Liver (tissue), 10 donors: ENCODE measurements around the gene CHM. TPM values are rescaled to one million over a fixed set of nuclear protein-coding genes. Genes with fewer than 3 reads are reported as not detected.

Experiments
- DNase-seq: peaks from one replicate; pipeline ENCODE4 v3.0.0-alpha.2; 2017; ENCODE audit warnings: low spot score
- H3K27ac ChIP-seq, 2 donors: one replicate each; pipeline ENCODE4 v1.7.0; 2013; ENCODE audit warnings: inconsistent platforms in 2 of 2, low read length in 2 of 2, control low read depth in 1 of 2, low read depth in 1 of 2, mild to moderate bottlenecking in 1 of 2
- H3K27me3 ChIP-seq, 4 donors: one replicate each; pipeline versions ENCODE4 v1.6.1 to v1.7.0; 2013; ENCODE audit warnings: low read length in 3 of 4, inconsistent platforms in 1 of 4, mild to moderate bottlenecking in 1 of 4, moderate library complexity in 1 of 4; ENCODE audit not compliant: control insufficient read depth in 4 of 4, insufficient read depth in 4 of 4
- H3K36me3 ChIP-seq, 4 donors: one replicate each; pipeline versions ENCODE4 v1.6.1 to v1.7.0; 2013; ENCODE audit warnings: low read length in 3 of 4, mild to moderate bottlenecking in 3 of 4, low read depth in 1 of 4, moderate library complexity in 1 of 4; ENCODE audit not compliant: control insufficient read depth in 4 of 4, insufficient read depth in 3 of 4
- H3K4me1 ChIP-seq, 4 donors: one replicate each; pipeline versions ENCODE4 v1.6.1 to v1.7.0; 2013; ENCODE audit warnings: low read length in 3 of 4, mild to moderate bottlenecking in 3 of 4, moderate library complexity in 1 of 4; ENCODE audit not compliant: control insufficient read depth in 4 of 4, insufficient read depth in 4 of 4
- H3K4me3 ChIP-seq, 3 donors: one replicate each; pipeline versions ENCODE4 v1.6.1 to v1.7.0; 2013; ENCODE audit warnings: low read length in 3 of 3, control low read depth in 1 of 3, low read depth in 1 of 3, mild to moderate bottlenecking in 1 of 3
- H3K9ac ChIP-seq, 2 donors: one replicate each; pipeline ENCODE4 v1.7.0; 2013; ENCODE audit warnings: low read length in 2 of 2, mild to moderate bottlenecking in 2 of 2, moderate library complexity in 2 of 2, control low read depth in 1 of 2, low read depth in 1 of 2
- H3K9me3 ChIP-seq, 4 donors: one replicate each; pipeline versions ENCODE4 v1.6.1 to v1.7.0; 2013; ENCODE audit warnings: low read length in 3 of 4; ENCODE audit not compliant: control insufficient read depth in 4 of 4
- EGR1 ChIP-seq, 2 donors: IDR thresholded peaks; 2 replicates each; pipeline ENCODE4 v1.6.1; 2016 to 2018; ENCODE audit warnings: antibody characterized with exemption in 2 of 2, low read depth in 2 of 2
- FOXA1 ChIP-seq: IDR thresholded peaks from 2 replicates; pipeline ENCODE4 v1.6.1; 2016; ENCODE audit warnings: antibody characterized with exemption
- FOXA2 ChIP-seq: IDR thresholded peaks from 2 replicates; pipeline ENCODE4 v1.6.1; 2016; ENCODE audit warnings: antibody characterized with exemption
- GABPA ChIP-seq, 2 donors: IDR thresholded peaks in 1 of 2; conservative IDR thresholded peaks in 1 of 2; 2 replicates each; pipeline ENCODE4 v1.6.1; 2016; ENCODE audit warnings: antibody characterized with exemption in 2 of 2, mild to moderate bottlenecking in 1 of 2, moderate library complexity in 1 of 2
- HNF4A ChIP-seq, 2 donors: conservative IDR thresholded peaks; 2 replicates each; pipeline ENCODE4 v1.6.1; 2016; ENCODE audit warnings: antibody characterized with exemption in 2 of 2, mild to moderate bottlenecking in 2 of 2
- HNF4G ChIP-seq: IDR thresholded peaks from 2 replicates; pipeline ENCODE4 v1.6.1; 2016; ENCODE audit warnings: antibody characterized with exemption
- JUND ChIP-seq, 2 donors: IDR thresholded peaks; 2 replicates each; pipeline ENCODE4 v1.6.1; 2016; ENCODE audit warnings: antibody characterized with exemption in 2 of 2
- NR2F2 ChIP-seq: IDR thresholded peaks from 2 replicates; pipeline ENCODE4 v1.6.1; 2016; ENCODE audit warnings: antibody characterized with exemption
- RAD21 ChIP-seq, 2 donors: IDR thresholded peaks; 2 replicates each; pipeline ENCODE4 v1.6.1; 2016; ENCODE audit warnings: antibody characterized with exemption in 2 of 2, mild to moderate bottlenecking in 2 of 2
- REST ChIP-seq: IDR thresholded peaks from 2 replicates; pipeline ENCODE4 v1.6.1; 2016; ENCODE audit warnings: antibody characterized with exemption, mild to moderate bottlenecking
- RXRA ChIP-seq, 2 donors: IDR thresholded peaks; 2 replicates each; pipeline ENCODE4 v1.6.1; 2017 to 2018; ENCODE audit warnings: antibody characterized with exemption in 2 of 2, mild to moderate bottlenecking in 1 of 2
- SP1 ChIP-seq: IDR thresholded peaks from 2 replicates; pipeline ENCODE4 v1.6.1; 2018; ENCODE audit warnings: antibody characterized with exemption, mild to moderate bottlenecking
- TAF1 ChIP-seq: conservative IDR thresholded peaks from 2 replicates; pipeline ENCODE4 v1.6.1; 2016; ENCODE audit warnings: antibody characterized with exemption, mild to moderate bottlenecking
- YY1 ChIP-seq: IDR thresholded peaks from 2 replicates; pipeline ENCODE4 v1.6.1; 2016; ENCODE audit warnings: antibody characterized with exemption, mild to moderate bottlenecking
- ZBTB33 ChIP-seq: IDR thresholded peaks from 2 replicates; pipeline ENCODE4 v1.6.1; 2016; ENCODE audit warnings: antibody characterized with exemption
- WGBS: extraction: QIAGEN DNeasy Blood & Tissue Kit; methylation state at CpG from one replicate; pipeline ENCODE4 v1.1.7; 2013; 5-methylcytosine and 5-hydroxymethylcytosine counted together
- polyA plus RNA-seq, 2 donors: library from polyadenylated mRNA; stranded (reverse) in 1 of 2; unstranded in 1 of 2; fragments of 200-250 nt in 1 of 2; fragments of >200 nt in 1 of 2; fragmentation: Nextera tagmentation in 1 of 2; extraction: Ambion mirVana in 1 of 2; gene quantifications; one replicate each; pipeline versions ENCODE4 v1.2.1 to v1.2.3, GENCODE V29; 2013 to 2015
- small RNA-seq: library from RNA; depleted of rRNA; stranded (forward); fragments of <200 nt; gene quantifications from one replicate; pipeline ENCODE3, GENCODE V24; 2014
- total RNA-seq, 2 donors: library from RNA; depleted of rRNA; stranded (reverse); fragments of >200 nt; gene quantifications; one replicate each; pipeline ENCODE4 v1.2.3, GENCODE V29; 2014
- TF ChIP-seq, protein P1 (sequence below): IDR thresholded peaks from 2 replicates; pipeline ENCODE4 v1.6.1; 2016; ENCODE audit warnings: antibody characterized with exemption
- TF ChIP-seq, protein P2 (sequence below): fragments of 150-350 bp; IDR thresholded peaks from 2 replicates; pipeline ENCODE4 v1.5.1; 2017; ENCODE audit warnings: improper control_type of control experiment, low read depth, low read length; ENCODE audit not compliant: missing input control
- TF ChIP-seq, protein P3 (sequence below): IDR thresholded peaks from 2 replicates; pipeline ENCODE4 v1.6.1; 2016; ENCODE audit warnings: antibody characterized with exemption
- donor health status: healthy.
- donor health status: healthy.
- donor health status: healthy.
- donor health status: healthy.
- donor health status: healthy.

Gene CHM
- total and polyA plus RNA-seq, 4 donors = 5.1 to 8.1 (median 6.4) TPM

- Histone ChIP-seq H3K4me3 (no peak overlapping the region), H3K9ac (no peak overlapping the region), H3K27ac (no peak overlapping the region), H3K27me3 (no peaks in the 10 kb centered on the region), H3K9me3 (peaks cover 0 to 15% (median 5%) of the 10 kb centered on the region in 4 donors), H3K36me3 (no peaks in the 10 kb centered on the region), H3K4me1 (no peaks in the 10 kb centered on the region)
- DNase-seq = no peak
- 63% methylated on average over 6 of the region's 6 CpGs for WGBS
- TF ChIP-seq HNF4A (conservative IDR thresholded peaks at IDR 0.05) (no peak), SP1 (no peak), TAF1 (no peak), FOXA2 (no peak), RXRA (IDR thresholded peaks at IDR 0.05) (no peak), RAD21 (IDR thresholded peaks at IDR 0.05) (no peak), GABPA (IDR thresholded peaks at IDR 0.05 in 1 of 2, conservative IDR thresholded peaks at IDR 0.05 in 1 of 2) (no peak), REST (no peak), ZBTB33 (no peak), YY1 (no peak), HNF4G (no peak), NR2F2 (no peak), JUND (IDR thresholded peaks at IDR 0.05) (no peak), FOXA1 (no peak), EGR1 (IDR thresholded peaks at IDR 0.05; ENCODE audit: low read depth in 2 of 2) (no peak)
- TF ChIP-seq, protein P1, sequence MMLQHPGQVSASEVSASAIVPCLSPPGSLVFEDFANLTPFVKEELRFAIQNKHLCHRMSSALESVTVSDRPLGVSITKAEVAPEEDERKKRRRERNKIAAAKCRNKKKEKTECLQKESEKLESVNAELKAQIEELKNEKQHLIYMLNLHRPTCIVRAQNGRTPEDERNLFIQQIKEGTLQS = no peak
- TF ChIP-seq, protein P2, sequence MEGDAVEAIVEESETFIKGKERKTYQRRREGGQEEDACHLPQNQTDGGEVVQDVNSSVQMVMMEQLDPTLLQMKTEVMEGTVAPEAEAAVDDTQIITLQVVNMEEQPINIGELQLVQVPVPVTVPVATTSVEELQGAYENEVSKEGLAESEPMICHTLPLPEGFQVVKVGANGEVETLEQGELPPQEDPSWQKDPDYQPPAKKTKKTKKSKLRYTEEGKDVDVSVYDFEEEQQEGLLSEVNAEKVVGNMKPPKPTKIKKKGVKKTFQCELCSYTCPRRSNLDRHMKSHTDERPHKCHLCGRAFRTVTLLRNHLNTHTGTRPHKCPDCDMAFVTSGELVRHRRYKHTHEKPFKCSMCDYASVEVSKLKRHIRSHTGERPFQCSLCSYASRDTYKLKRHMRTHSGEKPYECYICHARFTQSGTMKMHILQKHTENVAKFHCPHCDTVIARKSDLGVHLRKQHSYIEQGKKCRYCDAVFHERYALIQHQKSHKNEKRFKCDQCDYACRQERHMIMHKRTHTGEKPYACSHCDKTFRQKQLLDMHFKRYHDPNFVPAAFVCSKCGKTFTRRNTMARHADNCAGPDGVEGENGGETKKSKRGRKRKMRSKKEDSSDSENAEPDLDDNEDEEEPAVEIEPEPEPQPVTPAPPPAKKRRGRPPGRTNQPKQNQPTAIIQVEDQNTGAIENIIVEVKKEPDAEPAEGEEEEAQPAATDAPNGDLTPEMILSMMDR = no peak
- TF ChIP-seq, protein P3, sequence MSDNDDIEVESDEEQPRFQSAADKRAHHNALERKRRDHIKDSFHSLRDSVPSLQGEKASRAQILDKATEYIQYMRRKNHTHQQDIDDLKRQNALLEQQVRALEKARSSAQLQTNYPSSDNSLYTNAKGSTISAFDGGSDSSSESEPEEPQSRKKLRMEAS = no peak
Observed at GRCh38 chrX:85815203-85815751, 232.1 kb downstream of the CHM start.

Small RNA genes lying within 50 kb of the gene (small RNA-seq; reads per million reads assigned to genes)
- gene AL022401.1 (not detected), gene MIR361 (49.7 reads per million, percentile 97 among the genes with 10 or more reads in this experiment), gene NDUFA5P7 (not detected), gene RF00019 (not detected)

Other genes with a start within 250 kb of the CHM start
- gene DACH2, start 100.9 kb upstream of the CHM start, total RNA-seq = under 1 TPM in 1 of 2 donors, not detected in 1; 0.23 TPM
- gene DACH2, start 100.9 kb upstream of the CHM start, polyA plus RNA-seq = not detected